ENCODE measurements around the gene IGFALS.

Gene IGFALS

DNA sequence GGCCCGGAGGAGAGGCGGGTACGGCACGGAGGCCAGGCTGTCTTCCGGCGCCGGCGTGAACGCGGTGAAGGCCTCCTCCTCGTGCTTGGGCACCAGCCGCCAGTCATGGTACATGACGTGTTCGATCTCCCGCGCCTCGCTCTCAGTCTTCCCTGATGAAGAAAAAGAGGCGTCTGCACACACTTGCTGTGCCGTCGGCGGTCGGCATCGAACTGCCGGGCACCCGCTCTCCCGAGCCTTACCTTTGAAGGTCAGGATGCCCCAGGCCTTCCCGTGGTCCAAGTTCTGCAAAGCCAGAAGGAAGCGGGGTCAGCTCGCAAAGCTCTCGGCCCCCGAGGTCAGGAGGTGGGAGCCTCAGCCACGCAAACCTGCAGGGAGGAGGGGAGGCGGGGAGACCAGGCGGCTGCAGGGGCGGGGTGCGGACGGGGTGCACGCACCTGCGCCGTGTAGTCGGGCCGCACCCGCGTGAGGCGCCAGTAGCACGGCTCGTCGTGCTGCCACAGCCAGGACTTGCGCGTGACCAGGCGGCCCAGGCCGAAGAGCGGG is 21.1 kb downstream of the IGFALS start, which contains the start of gene EME2:
TSS of gene EME2 (plus strand) at position 449 of the 546 bp plus-strand sequence. CDS start 418 bp downstream, outside the sequence.
- DNase-seq (ENCODE audit: low read depth): no peak

DNA sequence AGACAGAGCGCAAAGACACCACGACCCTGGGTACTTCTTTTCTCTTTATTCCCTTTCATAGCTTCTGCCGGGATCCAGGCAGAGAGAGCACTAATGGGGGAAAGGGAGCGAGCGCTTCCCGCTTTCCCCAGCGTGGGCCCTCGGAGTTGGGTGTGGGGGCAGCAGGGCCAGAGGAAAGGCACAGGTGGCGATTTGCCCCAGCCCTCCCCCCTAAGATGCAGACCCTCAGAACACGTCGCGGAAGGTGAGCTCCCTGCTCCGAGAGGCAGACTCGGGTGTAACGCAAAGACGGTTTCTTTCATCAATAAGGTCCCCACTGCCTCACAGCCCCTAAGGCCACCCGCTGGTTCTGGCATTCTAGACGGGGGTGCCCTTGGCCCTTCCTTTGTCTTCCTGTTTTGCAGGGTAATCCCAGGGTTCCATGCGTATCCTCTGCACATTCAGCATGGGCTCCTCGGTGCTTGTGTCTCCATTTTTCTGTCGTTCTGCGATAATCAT is 21.6 kb downstream of the IGFALS start:
- TF ChIP-seq, protein P1, sequence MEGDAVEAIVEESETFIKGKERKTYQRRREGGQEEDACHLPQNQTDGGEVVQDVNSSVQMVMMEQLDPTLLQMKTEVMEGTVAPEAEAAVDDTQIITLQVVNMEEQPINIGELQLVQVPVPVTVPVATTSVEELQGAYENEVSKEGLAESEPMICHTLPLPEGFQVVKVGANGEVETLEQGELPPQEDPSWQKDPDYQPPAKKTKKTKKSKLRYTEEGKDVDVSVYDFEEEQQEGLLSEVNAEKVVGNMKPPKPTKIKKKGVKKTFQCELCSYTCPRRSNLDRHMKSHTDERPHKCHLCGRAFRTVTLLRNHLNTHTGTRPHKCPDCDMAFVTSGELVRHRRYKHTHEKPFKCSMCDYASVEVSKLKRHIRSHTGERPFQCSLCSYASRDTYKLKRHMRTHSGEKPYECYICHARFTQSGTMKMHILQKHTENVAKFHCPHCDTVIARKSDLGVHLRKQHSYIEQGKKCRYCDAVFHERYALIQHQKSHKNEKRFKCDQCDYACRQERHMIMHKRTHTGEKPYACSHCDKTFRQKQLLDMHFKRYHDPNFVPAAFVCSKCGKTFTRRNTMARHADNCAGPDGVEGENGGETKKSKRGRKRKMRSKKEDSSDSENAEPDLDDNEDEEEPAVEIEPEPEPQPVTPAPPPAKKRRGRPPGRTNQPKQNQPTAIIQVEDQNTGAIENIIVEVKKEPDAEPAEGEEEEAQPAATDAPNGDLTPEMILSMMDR (IDR thresholded peaks at IDR 0.05; ENCODE audit: low read depth, low read length, missing control alignments): no peak

More for the DNA sequence above, 21.1 kb downstream of the IGFALS start, which contains the start of gene EME2:
- H3K4me3 ChIP-seq (ENCODE audit: low read depth, low read length): peak within 1 kb of the TSS; percentile 59
- in situ Hi-C loops (cut with HindIII; ENCODE audit: low sequenced_read_pairs): no loop called here
- TF ChIP-seq, protein P1 (IDR thresholded peaks at IDR 0.05; ENCODE audit: low read depth, low read length, missing control alignments): no peak

DNA sequence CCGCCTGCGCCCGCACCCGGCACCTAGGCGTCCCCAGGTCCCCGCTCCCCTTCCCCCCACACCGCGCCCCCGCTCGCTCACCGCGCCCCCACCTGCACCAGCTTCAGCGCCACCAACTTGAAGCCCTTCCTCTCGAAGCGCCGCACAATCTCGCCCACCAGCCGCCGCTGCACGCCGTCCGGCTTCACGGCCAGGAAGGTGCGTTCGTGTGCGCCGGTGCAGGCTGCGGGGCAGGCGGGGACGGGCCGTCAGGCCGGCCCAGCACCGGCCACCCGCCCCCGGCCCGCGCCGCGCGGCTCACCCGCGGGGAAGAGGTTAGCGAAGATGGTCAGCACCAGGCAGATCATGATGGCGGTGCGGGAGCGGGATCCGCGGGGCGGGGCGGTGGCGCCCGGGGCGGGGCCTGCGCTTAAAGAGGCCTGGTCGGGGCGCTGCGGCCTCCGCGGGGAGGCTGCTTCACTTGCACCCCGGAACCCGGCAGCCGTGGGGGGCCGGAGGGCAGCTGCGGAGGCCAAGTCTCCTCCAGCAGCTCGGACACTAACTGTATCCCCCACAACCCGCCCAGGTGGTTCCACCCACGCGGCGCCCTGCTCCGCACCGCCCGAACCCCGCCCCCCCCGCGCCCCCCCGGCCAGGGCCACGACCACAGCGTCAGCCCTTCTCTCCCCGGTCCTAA is 22.2 kb downstream of the IGFALS start, which contains the start of gene NME3:
TSS of gene NME3 (minus strand) at position 356 of the 676 bp plus-strand sequence. CDS start at position 347, 9 bp downstream.
- peak within 1 kb of the TSS; percentile 59 for H3K4me3 ChIP-seq (ENCODE audit: low read depth, low read length)
- TF ChIP-seq, protein P1 (IDR thresholded peaks at IDR 0.05; ENCODE audit: low read depth, low read length, missing control alignments): no peak
- no peak for DNase-seq (ENCODE audit: low read depth)
- in situ Hi-C loops (cut with HindIII; ENCODE audit: low sequenced_read_pairs): no loop called here

More for the DNA sequence above, 21.6 kb downstream of the IGFALS start:
- peak overlapping the region; percentile 59 for H3K4me3 ChIP-seq (ENCODE audit: low read depth, low read length)
- in situ Hi-C loops (cut with HindIII; ENCODE audit: low sequenced_read_pairs): no loop called here
- DNase-seq (ENCODE audit: low read depth): no peak

DNA sequence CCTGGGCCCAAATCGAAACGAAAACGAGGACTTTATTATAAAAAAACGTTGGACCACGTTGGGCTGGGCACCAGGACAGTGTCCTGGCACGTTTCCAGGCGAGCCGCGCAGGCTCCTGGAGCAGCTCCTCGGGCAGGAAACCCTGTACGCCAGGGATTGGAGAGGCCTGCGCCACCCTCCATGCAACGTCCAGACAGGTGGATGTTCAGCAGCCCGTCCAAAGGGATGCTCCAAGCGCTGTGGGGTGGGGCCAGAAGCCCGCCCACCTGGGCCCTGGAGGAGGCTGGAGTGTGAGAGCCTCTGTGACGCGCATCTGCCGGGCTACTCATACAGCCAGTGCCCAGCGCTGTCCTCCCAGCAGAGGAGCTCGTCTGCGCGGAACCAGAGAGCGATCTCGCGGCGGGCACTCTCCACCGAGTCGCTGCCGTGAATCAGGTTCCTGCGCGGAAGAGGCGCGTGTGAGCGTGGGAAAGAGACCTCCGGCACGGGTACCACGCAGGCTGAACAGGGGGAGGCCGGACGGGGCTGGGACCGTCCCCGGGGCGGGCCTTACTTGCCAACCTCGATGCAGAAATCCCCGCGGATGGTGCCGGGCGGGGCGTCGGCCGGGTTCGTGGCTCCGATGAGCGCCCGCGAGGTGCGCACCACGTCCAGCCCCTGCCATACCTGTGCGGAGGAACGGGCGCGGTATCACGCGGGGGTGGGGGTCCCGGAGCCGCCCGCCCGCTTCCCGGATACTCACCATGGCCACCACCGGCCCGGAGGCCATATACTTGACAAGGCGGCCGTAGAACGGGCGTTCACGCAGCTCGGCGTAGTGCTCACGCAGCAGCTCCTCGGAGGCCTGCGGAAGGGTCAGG is 22.9 kb downstream of the IGFALS start:
- peak overlapping the region; percentile 59 for H3K4me3 ChIP-seq (ENCODE audit: low read depth, low read length)
- DNase-seq (ENCODE audit: low read depth): no peak
- TF ChIP-seq, protein P1 (IDR thresholded peaks at IDR 0.05; ENCODE audit: low read depth, low read length, missing control alignments): no peak
- in situ Hi-C loops (cut with HindIII; ENCODE audit: low sequenced_read_pairs): no loop called here

DNA sequence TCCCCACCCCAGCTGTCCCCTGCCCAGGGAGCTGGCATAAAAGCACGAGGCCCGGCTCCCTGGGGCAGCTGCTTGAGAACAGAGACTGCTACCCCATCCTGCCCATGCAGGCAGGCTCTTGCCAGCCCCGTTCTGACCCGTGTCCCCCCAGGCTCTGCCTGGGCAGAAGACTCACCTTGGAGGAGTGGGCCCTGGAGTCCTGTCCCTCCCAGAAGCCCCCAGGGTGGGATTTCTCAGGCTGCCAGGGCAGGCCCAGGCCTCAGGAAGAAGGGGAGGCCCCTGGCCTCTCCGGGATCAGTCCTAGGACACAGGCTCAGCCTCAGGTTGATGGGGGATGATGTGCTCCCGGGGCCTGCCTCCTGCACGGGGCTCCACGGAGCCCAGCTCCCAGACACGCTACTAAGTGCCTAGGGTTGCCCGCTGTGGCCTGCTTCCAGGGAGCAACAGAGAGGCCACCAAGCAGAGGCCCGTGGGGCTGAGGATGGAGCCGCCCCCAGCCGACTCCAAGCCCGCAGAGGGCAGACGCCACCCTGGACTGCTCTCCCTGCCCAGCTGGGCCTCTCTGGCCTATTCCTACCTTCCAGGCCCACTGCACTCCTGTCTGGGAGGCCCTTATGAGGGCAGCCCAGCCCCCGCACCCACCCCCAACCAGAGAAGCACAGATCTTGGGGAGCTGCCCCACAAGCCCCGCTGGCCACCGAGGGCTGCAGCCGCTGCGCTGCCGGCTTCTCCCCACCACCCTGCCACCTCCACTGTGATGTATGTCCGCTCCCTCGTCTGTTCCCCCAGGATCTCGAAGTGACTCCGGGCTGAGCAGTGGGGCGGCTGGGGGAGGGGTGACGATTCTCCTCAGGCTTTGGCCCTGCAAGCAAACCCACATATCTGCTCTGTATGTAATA is 23.9 kb downstream of the IGFALS start:
- H3K4me3 ChIP-seq (ENCODE audit: low read depth, low read length): peak overlapping the region; percentile 59
- TF ChIP-seq, protein P1 (IDR thresholded peaks at IDR 0.05; ENCODE audit: low read depth, low read length, missing control alignments): no peak
- DNase-seq (ENCODE audit: low read depth): no peak
- in situ Hi-C loops (cut with HindIII; ENCODE audit: low sequenced_read_pairs): no loop called here

Measured in astrocyte of the cerebellum (primary cell).